ENCODE data around the gene MAP3K7.

DNA sequence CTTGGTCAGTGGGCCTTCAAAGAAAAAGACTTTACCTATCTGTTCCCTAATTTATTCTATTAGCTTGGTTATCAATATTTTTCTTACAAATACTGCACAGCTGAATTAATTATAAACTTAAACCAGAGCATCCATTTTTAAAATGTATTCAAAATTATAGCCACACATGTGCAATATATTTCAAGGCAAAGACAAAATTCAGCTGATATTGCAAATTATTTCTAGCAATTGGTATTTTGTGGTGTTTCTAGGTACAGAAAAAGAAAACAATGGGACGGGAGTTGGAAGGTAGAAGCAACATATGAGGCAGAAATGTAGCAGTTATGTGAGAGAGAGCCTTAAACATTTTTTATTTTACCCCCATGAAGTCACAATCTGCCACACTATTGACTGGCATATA lies 64.9 kb downstream of the MAP3K7 start:
- TF ChIP-seq, protein P1, sequence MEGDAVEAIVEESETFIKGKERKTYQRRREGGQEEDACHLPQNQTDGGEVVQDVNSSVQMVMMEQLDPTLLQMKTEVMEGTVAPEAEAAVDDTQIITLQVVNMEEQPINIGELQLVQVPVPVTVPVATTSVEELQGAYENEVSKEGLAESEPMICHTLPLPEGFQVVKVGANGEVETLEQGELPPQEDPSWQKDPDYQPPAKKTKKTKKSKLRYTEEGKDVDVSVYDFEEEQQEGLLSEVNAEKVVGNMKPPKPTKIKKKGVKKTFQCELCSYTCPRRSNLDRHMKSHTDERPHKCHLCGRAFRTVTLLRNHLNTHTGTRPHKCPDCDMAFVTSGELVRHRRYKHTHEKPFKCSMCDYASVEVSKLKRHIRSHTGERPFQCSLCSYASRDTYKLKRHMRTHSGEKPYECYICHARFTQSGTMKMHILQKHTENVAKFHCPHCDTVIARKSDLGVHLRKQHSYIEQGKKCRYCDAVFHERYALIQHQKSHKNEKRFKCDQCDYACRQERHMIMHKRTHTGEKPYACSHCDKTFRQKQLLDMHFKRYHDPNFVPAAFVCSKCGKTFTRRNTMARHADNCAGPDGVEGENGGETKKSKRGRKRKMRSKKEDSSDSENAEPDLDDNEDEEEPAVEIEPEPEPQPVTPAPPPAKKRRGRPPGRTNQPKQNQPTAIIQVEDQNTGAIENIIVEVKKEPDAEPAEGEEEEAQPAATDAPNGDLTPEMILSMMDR (optimal IDR thresholded peaks at IDR 0.05 in 1 of 3, IDR thresholded peaks at IDR 0.05 in 1 of 3, conservative IDR thresholded peaks at IDR 0.05 in 1 of 3; ENCODE audit: extremely low read depth in 1 of 3, insufficient read depth in 2 of 3, low read length in 3 of 3) = no peak
- TF ChIP-seq EZH2 (IDR thresholded peaks at IDR 0.05; ENCODE audit: low read length) = no peak

All from keratinocyte (primary cell).